Astrocyte (in vitro differentiated cells and primary cell): Measurements from ENCODE around the gene SEC23B. TPM values are rescaled to one million over a fixed set of nuclear protein-coding genes. Genes with fewer than 3 reads are reported as not detected.

Source experiments
- DNase-seq: peaks from one replicate; pipeline ENCODE4 v3.0.0-alpha.2; 2010; ENCODE audit warnings: low read depth
- FAIRE-seq: peaks from 2 replicates; lab custom pipeline; 2011; peaks lifted over from hg19 to GRCh38; lab: Jason Lieb, UNC
- H2AFZ ChIP-seq: 2 replicates; pipeline ENCODE4 v1.6.0; 2012; ENCODE audit warnings: low read depth, low read length, inconsistent platforms
- H3K27ac ChIP-seq: 2 replicates; pipeline ENCODE4 v1.5.1; 2011; ENCODE audit warnings: low read depth, low read length, inconsistent platforms
- H3K27me3 ChIP-seq: 2 replicates; pipeline ENCODE4 v1.6.0; 2011; ENCODE audit warnings: low read length, inconsistent platforms; ENCODE audit not compliant: insufficient read depth
- H3K36me3 ChIP-seq: 2 replicates; pipeline ENCODE4 v1.5.1; 2011; ENCODE audit warnings: low read length, inconsistent platforms; ENCODE audit not compliant: insufficient read depth
- H3K4me1 ChIP-seq: 2 replicates; pipeline ENCODE4 v1.5.1; 2011; ENCODE audit warnings: low read length, inconsistent platforms; ENCODE audit not compliant: insufficient read depth
- H3K4me2 ChIP-seq: 2 replicates; pipeline ENCODE4 v1.6.0; 2012; ENCODE audit warnings: low read length, inconsistent platforms
- H3K4me3 ChIP-seq: 2 replicates; pipeline ENCODE4 v1.5.1; 2011; ENCODE audit warnings: low read depth, mild to moderate bottlenecking, low read length, inconsistent platforms; ENCODE audit not compliant: insufficient read depth
- H3K79me2 ChIP-seq: 2 replicates; pipeline ENCODE4 v1.6.0; 2012; ENCODE audit warnings: mild to moderate bottlenecking, low read length, inconsistent platforms; ENCODE audit not compliant: insufficient read depth
- H3K9ac ChIP-seq: 2 replicates; pipeline ENCODE4 v1.6.0; 2012; ENCODE audit warnings: mild to moderate bottlenecking, low read length, inconsistent platforms
- H3K9me3 ChIP-seq: 2 replicates; pipeline ENCODE4 v1.5.1; 2012; ENCODE audit warnings: low read depth, mild to moderate bottlenecking, low read length, inconsistent platforms; ENCODE audit not compliant: insufficient read depth
- H4K20me1 ChIP-seq: 2 replicates; pipeline ENCODE4 v1.6.0; 2012; ENCODE audit warnings: low read length, inconsistent platforms; ENCODE audit not compliant: insufficient read depth
- H3K27ac Mint-ChIP-seq: one replicate; pipeline ENCODE4 v1.8.0; 2021; ENCODE audit warnings: mild to moderate bottlenecking, mixed read lengths; ENCODE audit not compliant: unreplicated experiment
- H3K27me3 Mint-ChIP-seq: one replicate; pipeline ENCODE4 v1.8.0; 2021; ENCODE audit warnings: low read depth, mixed read lengths; ENCODE audit not compliant: unreplicated experiment
- H3K36me3 Mint-ChIP-seq: one replicate; pipeline ENCODE4 v1.8.0; 2021; ENCODE audit warnings: low read depth, mixed read lengths; ENCODE audit not compliant: unreplicated experiment
- H3K4me1 Mint-ChIP-seq: one replicate; pipeline ENCODE4 v1.8.0; 2021; ENCODE audit warnings: low read depth, mixed read lengths; ENCODE audit not compliant: unreplicated experiment
- H3K4me3 Mint-ChIP-seq: one replicate; pipeline ENCODE4 v1.8.0; 2021; ENCODE audit warnings: mild to moderate bottlenecking, moderate library complexity, mixed read lengths; ENCODE audit not compliant: unreplicated experiment
- H3K9me3 Mint-ChIP-seq: one replicate; pipeline ENCODE4 v1.8.0; 2021; ENCODE audit warnings: mild to moderate bottlenecking, mixed read lengths; ENCODE audit not compliant: unreplicated experiment
- CTCF ChIP-seq: IDR thresholded peaks from 2 replicates; pipeline ENCODE4 v1.5.1; 2011; ENCODE audit warnings: low read depth, mild to moderate bottlenecking, inconsistent platforms, low read length, moderate library complexity; ENCODE audit not compliant: insufficient read depth
- EZH2 ChIP-seq: IDR thresholded peaks from 2 replicates; pipeline ENCODE4 v1.6.1; 2012; ENCODE audit warnings: mild to moderate bottlenecking, low read length, inconsistent platforms; ENCODE audit not compliant: insufficient read depth
- total RNA-seq: library from RNA; stranded (reverse); gene quantifications from 2 replicates; pipeline ENCODE4 v1.2.1, GENCODE V29; 2021

The SEC23B gene
- total RNA-seq, 1 donor from 2014 or later, result 61.5 TPM

GRCh38 chr20:18585134-18585533 lies 77.4 kb downstream of the SEC23B start:
- H3K4me1 Mint-ChIP-seq, result peaks cover 4% of the 10 kb centered on the region
- H3K4me1 ChIP-seq, result peaks cover 6% of the 10 kb centered on the region
- no peak overlapping the region for H3K27ac ChIP-seq
- DNase-seq, result peak; percentile 22
- no peak for TF ChIP-seq CTCF
- TF ChIP-seq EZH2, result no peak
- no peak overlapping the region for H2AFZ ChIP-seq
- peak overlapping the region; percentile 94 for H3K27ac Mint-ChIP-seq
- H3K36me3 Mint-ChIP-seq, result no peaks in the 10 kb centered on the region
- no peak overlapping the region for H3K4me3 ChIP-seq
- no peaks in the 10 kb centered on the region for H3K9me3 Mint-ChIP-seq
- no peak overlapping the region for H3K4me2 ChIP-seq
- no peak for FAIRE-seq
- H3K9ac ChIP-seq, result no peak overlapping the region
- H3K9me3 ChIP-seq, result no peaks in the 10 kb centered on the region
- H3K36me3 ChIP-seq, result no peaks in the 10 kb centered on the region
- H4K20me1 ChIP-seq, result no peaks in the 10 kb centered on the region
- H3K79me2 ChIP-seq, result peaks cover 18% of the 10 kb centered on the region
- H3K27me3 Mint-ChIP-seq, result no peaks in the 10 kb centered on the region
- no peak overlapping the region for H3K4me3 Mint-ChIP-seq
- no peaks in the 10 kb centered on the region for H3K27me3 ChIP-seq

- TF ChIP-seq EZH2 (no peak), CTCF (peak; percentile 29)
- H3K36me3 Mint-ChIP-seq, result no peaks in the 10 kb centered on the region
- H3K27ac ChIP-seq, result peak within 1 kb of the TSS; percentile 62
Observed at GRCh38 chr20:18587665-18588573, 80.2 kb downstream of the SEC23B start, which contains the start of gene DTD1. Gene DTD1 (plus strand): TSS chr20:18588054. CDS start chr20:18588073, 19 bp downstream.

GRCh38 chr20:18588574-18588933 lies 80.8 kb downstream of the SEC23B start:
- Histone ChIP-seq H3K36me3 (no peaks in the 10 kb centered on the region), H2AFZ (peak overlapping the region; percentile 88), H3K9ac (peak overlapping the region; percentile 84), H3K27ac (peak overlapping the region; percentile 62), H4K20me1 (peaks cover 4% of the 10 kb centered on the region), H3K79me2 (peaks cover 44% of the 10 kb centered on the region), H3K9me3 (no peaks in the 10 kb centered on the region), H3K4me3 (peak overlapping the region; percentile 92), H3K4me2 (peak overlapping the region; percentile 95), H3K27me3 (no peaks in the 10 kb centered on the region), H3K4me1 (peaks cover 6% of the 10 kb centered on the region)
- H3K9me3 Mint-ChIP-seq, result no peaks in the 10 kb centered on the region
- no peaks in the 10 kb centered on the region for H3K27me3 Mint-ChIP-seq
- H3K36me3 Mint-ChIP-seq, result no peaks in the 10 kb centered on the region
- peak overlapping the region; percentile 86 for H3K27ac Mint-ChIP-seq
- DNase-seq (no peak), FAIRE-seq (no peak)
- TF ChIP-seq CTCF, result no peak
- TF ChIP-seq EZH2, result no peak
- peaks cover 4% of the 10 kb centered on the region for H3K4me1 Mint-ChIP-seq
- peak overlapping the region; percentile 95 for H3K4me3 Mint-ChIP-seq

More at GRCh38 chr20:18587665-18588573, 80.2 kb downstream of the SEC23B start, which contains the start of gene DTD1:
- peak within 1 kb of the TSS; percentile 95 for H3K4me2 ChIP-seq
- FAIRE-seq (no peak), DNase-seq (peak; percentile 62)
- H2AFZ ChIP-seq, result peak within 1 kb of the TSS; percentile 88
- peaks cover 6% of the 10 kb centered on the region for H3K4me1 ChIP-seq
- no peaks in the 10 kb centered on the region for H3K27me3 ChIP-seq
- no peaks in the 10 kb centered on the region for H3K9me3 ChIP-seq
- Mint-ChIP-seq H3K9me3 (no peaks in the 10 kb centered on the region), H3K27ac (peak within 1 kb of the TSS; percentile 86), H3K27me3 (no peaks in the 10 kb centered on the region), H3K4me1 (peaks cover 4% of the 10 kb centered on the region), H3K4me3 (peak within 1 kb of the TSS; percentile 95)
- H4K20me1 ChIP-seq, result peaks cover 4% of the 10 kb centered on the region
- peak within 1 kb of the TSS; percentile 92 for H3K4me3 ChIP-seq
- no peaks in the 10 kb centered on the region for H3K36me3 ChIP-seq
- H3K9ac ChIP-seq, result peak within 1 kb of the TSS; percentile 84
- H3K79me2 ChIP-seq, result peaks cover 42% of the 10 kb centered on the region
